OCI-LY1 (cell line): ENCODE measurements around the gene BAIAP2.

Experiments
- EZH2 ChIP-seq: fragments of 200-600 bp; sonication (generic), shearing (Covaris generic); IDR thresholded peaks from 2 replicates; pipeline ENCODE4 v1.8.0; 2017; ENCODE audit warnings: borderline replicate concordance, mixed run types, mild to moderate bottlenecking, antibody characterized with exemption, low read length, moderate library complexity, mixed read lengths
- TF ChIP-seq, protein P1 (sequence below): fragments of 200-600 bp; sonication (generic), shearing (Covaris generic); IDR thresholded peaks from 2 replicates; pipeline ENCODE4 v1.5.1; 2017; ENCODE audit warnings: mild to moderate bottlenecking, antibody characterized with exemption, low read length, moderate library complexity, mixed read lengths

DNA sequence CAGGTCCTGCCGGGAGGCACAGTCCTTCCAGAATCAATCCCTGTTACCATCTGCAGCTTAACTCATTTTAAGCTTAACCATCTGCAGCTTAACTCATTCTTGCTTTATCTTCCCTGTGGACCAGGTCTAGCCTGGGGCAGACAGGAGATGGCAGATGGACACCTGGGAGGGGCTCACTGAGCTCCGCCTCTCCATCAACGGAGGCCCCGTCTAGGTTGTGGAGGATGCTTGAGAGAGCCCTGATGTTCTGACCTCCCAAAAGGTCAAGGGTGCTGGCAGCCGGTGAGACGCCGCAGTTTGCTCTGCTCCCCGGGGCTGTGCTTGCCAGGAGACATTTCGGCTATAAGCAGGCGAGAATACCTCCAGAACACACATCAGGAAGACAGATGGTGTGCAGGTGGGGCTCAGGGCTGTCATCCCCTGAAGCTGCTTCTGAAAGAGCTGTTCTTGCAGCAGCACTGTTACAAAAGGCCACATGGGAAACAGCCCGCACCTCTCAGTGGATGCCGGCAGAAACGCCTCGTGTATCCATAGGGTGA is 41.3 kb downstream of the BAIAP2 start:
- TF ChIP-seq, protein P1, sequence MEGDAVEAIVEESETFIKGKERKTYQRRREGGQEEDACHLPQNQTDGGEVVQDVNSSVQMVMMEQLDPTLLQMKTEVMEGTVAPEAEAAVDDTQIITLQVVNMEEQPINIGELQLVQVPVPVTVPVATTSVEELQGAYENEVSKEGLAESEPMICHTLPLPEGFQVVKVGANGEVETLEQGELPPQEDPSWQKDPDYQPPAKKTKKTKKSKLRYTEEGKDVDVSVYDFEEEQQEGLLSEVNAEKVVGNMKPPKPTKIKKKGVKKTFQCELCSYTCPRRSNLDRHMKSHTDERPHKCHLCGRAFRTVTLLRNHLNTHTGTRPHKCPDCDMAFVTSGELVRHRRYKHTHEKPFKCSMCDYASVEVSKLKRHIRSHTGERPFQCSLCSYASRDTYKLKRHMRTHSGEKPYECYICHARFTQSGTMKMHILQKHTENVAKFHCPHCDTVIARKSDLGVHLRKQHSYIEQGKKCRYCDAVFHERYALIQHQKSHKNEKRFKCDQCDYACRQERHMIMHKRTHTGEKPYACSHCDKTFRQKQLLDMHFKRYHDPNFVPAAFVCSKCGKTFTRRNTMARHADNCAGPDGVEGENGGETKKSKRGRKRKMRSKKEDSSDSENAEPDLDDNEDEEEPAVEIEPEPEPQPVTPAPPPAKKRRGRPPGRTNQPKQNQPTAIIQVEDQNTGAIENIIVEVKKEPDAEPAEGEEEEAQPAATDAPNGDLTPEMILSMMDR = no peak
- no peak for TF ChIP-seq EZH2
